Measurements from ENCODE around the gene SINHCAF. TPM values are rescaled to one million over a fixed set of nuclear protein-coding genes. Genes with fewer than 3 reads are reported as not detected.
"Not testable (repeated sequence)": the region's sequence is repeated elsewhere in the genome, so short reads cannot be mapped to it uniquely, and the experiment has no call there.

SINHCAF gene
- total RNA-seq, 1 donor from 2014 or later = 47.6 TPM

DNA sequence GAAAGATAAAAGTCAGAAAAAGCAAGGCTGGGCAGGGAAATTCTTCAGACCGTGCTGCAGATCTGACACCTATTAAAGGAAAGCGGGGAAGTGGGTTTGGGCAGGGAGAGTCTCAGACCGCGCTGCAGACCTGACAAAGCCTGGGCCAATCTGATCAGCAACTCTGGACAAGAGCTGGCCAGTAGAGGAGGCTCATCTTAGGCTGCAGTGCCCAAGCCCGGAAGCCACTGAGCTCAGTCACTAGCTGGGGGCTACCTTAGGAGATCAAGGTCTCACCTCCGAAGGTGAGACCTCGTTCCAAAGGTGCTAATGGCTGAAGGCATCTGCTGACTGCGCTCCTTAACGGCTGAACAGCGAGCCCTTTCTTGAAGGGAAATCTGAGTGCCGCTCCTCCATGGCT, 60.2 kb downstream of the SINHCAF start:
- DNase-seq (ENCODE audit: low read depth in 2 of 2) = no peak

DNA sequence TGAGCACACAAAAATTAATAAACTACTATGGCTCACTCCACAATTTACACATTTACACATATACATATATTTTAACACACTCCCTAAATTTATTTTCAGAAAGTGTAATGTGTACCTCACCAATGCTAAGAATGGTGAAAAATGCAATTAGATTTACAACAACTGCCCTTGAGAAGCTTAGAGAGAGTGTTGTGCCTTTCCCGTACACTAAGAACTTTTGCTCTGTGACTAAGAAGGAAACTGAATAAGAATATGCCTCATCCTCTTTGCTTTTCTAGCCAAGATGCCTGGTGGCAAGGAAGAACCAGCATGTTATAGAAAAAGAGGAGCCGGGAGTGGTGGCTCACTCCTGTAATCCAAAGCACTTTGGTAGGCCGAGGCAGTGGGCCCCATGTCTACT, 62.3 kb downstream of the SINHCAF start:
- DNase-seq (ENCODE audit: low read depth in 2 of 2) = peak in 1 of 2 donors; percentile 63

DNA sequence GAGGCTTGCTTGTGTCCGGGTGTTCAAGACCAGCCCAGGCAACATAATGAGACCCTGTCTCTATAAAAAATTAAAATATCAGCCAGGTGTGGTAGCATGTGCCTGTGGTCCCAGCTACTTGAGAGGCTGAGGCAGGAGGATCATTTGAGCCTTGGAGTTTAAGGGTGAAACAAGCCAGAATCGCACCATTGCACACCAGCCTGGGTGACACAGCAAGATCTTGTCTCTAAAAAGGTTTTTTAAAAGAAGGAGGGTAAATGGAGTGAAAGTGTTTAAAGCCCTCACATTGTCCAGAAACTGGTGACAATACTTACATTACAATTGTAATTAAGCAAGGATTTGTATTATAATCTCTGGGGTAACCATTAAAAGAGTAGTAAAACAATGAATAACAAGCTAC, 64.2 kb downstream of the SINHCAF start:
- DNase-seq (ENCODE audit: low read depth in 2 of 2) = no peak

DNA sequence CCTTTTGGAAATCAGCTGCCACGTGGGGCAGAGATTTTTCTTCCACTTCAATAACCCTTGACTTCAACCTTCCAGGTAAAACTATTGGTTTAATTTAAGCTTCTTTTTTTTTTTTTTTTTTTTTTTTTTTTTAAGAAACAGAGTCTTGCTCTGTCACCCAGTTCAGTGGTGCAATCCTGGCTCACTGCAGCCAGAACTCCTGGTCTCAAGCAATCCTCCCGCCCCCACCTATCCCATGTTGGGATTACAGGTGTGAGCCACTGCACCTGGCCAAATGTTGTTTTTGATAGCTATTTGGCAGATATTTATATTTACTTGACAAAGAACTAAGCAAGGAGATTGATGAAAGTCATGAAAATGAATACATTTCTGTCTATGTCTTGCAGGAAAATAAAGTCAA, 65.1 kb downstream of the SINHCAF start:
- DNase-seq (ENCODE audit: low read depth in 2 of 2) = no peak

GRCh38 chr12:31259136-31259886, 66.6 kb downstream of the SINHCAF start:
- DNase-seq (ENCODE audit: low read depth in 2 of 2) = no peak

DNA sequence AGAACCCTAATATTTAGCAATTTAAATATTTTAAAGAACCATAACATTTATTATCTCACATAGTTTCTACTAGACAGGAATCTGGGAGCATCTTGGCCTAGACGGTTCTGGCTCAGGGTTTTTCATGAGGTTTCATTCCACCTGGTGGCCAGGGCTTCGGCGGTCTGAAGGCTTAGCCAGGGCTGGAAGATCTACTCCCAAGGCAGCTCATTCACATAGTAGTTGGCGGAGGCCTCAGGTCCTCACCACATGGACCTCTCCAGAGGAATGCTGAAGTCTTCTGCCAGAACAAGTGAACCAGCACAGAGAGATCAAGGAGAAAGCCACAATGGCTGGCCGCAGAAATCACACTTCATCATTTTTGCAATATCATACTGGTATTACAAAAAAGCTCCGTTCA, 68.2 kb downstream of the SINHCAF start:
- no peak for DNase-seq (ENCODE audit: low read depth in 2 of 2)

GRCh38 chr12:31251707-31252611, 74.0 kb downstream of the SINHCAF start:
- not testable (repeated sequence) for DNase-seq (ENCODE audit: low read depth in 2 of 2)

GRCh38 chr12:31250179-31250578, 75.8 kb downstream of the SINHCAF start:
- no peak for DNase-seq (ENCODE audit: low read depth in 2 of 2)

DNA sequence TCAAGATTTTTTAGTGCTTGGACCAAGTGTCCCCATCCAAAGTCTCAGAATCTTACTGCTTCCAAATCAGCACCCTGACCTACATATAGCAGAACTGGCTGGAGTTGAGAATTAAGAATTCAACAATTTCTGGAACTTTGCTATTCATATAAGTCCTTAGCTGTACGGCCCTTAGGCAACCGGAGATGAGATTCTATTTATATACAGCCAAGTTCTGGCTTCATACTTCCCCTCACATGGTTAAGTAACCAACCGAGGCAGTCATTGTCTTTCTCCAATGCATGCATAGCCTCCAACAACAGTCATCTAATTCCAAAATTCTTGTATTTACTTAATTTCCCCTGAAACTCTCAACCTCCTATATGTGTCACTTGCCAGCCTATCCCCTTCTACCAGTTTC, 76.6 kb downstream of the SINHCAF start:
- DNase-seq (ENCODE audit: low read depth in 2 of 2) = no peak

DNA sequence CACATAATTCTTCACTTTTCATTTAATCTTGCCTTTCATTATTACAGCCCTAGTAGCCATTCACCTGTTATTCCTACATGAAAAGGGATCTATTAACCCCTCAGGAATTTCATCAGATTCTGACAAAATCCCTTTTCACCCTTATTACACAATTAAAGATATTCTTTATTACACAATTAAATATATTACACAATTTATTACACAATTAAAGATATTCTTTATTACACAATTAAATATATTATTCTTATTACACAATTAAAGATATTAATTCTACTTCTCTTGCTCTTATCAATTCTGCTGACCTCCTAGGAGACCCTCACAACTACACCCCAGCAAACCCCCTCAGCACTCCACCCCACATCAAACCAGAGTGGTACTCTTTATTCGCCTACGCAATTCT, 77.1 kb downstream of the SINHCAF start:
- no peak for DNase-seq (ENCODE audit: low read depth in 2 of 2)

GRCh38 chr12:31248337-31248736, 77.6 kb downstream of the SINHCAF start:
- DNase-seq (ENCODE audit: low read depth in 2 of 2) = no peak

DNA sequence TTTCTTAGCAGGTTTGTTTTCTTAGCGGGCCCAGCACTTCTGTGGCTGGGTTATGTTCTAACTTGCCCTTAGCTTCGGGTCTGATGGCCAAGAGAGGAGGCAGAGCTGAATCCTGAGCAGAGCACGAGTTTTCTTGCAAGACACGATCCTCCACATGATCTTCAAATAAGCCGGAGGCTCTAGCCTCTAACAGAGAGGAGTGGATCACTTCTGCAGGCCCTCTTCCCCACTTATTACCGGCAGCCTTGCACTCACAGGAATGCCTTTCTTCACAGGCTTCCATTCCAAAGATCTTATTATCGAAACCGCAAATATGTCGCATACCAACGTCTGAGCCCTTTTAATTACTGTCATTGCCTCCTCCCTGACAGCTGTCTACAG, 79.5 kb downstream of the SINHCAF start:
- no peak for DNase-seq (ENCODE audit: low read depth in 2 of 2)

- no peak for DNase-seq (ENCODE audit: low read depth in 2 of 2)
Observed at GRCh38 chr12:31245822-31246469, 80.0 kb downstream of the SINHCAF start.

DNA sequence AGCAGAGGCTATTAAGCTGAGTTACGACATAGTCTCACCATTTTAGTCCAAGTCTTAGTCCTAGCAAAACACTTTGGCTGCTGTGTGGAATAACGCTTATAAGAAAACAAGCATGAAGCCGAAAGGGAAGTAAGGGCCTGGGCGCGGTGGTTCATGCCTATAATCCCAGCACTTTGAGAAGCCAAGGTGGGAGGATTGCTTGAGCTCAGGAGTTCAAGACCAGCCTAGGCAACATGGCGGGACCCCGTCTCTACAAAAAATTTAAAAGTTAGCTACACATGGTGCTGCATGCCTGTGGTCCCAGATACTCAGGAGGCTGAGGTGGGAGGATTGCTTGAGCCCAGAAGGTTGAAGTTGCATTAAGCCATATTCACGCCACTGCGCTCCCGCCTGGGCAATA, 83.5 kb downstream of the SINHCAF start:
- DNase-seq (ENCODE audit: low read depth in 2 of 2) = not testable (repeated sequence)

DNA sequence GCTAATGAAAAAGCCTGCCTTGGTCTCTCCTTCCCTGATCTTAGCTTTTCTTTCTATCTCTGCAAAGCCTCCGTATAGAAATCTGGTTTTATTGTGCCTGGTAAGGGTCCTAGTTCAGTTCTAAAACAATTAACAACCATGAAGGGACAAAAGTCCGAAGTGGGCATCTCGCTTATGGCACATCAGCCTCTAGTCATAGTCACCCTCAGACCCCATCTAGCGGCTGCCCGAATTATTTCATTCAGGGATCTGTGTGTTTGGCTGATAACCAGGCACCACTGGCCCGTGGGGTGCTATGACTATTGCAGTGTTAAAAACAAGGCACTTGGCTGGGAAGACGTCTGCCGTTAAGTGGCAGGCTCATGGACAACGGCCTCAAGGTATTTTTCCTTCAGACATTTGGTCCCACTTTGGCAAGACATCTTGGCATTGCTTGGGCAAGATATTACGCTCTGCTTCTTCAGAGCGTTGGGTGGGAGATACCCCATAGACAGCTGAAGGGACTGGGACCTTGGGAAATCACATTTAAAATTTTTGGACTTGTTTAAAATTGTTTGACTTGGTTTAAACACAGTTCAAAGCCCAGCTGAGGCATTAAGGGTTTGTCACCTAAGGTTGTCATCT, 87.1 kb downstream of the SINHCAF start:
- peak; percentile 73 for DNase-seq (ENCODE audit: low read depth in 2 of 2)

GRCh38 chr12:31238333-31238732, 87.6 kb downstream of the SINHCAF start:
- DNase-seq (ENCODE audit: low read depth in 2 of 2) = not testable (repeated sequence)

DNA sequence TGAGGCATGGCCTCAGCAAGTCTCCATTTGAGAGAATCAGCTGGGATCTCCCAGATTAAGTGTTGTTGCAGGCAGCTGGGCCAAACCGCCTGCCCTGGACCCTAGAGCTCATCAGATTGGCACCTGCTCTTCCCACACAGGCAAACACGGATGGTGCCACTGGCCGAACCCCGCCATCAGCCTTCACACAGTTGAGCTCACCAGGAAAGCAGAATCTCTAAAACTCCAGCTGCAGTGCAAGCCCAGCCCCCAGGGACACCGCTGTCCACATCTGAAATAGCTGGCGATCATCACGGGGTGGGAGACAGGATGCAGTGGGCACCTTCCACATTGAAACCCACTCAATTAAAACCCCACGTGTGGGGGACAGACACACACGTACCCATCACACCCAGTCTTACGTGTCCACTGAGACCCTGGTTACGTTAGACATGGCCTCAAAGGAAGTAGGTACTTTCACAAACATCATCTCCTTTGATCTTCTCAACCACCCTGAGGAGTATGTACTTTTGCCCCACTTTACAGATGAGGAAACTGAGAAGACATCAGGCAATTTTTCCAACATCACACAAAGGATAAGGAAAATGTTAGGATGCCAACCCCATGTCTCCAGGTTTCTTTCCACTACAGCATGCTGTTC, 88.8 kb downstream of the SINHCAF start:
- DNase-seq (ENCODE audit: low read depth in 2 of 2) = no peak

DNA sequence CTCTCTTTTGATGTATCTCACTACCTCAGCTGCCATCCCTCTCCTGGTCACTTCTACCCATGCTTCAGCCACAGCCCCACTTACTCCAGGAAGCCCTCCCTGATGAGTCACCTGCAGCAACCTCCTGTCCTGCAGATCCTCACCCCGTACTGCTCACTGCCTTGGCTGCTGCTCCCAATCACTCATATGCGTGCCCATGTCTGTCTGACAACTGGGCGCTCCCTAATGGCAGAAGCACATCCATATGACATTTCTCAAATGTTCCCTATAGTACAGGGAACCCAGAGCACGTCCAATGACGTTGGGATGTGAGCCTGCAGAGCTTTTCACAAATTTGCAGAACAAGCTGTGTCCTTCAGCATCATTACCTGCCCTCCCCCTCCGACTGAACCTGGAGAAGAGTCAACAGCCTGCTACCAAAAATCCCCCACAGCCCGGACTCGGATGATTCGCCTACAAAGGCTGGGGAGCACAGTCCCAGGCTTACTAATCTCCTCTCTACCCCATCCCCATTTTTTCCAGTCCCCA, 90.0 kb downstream of the SINHCAF start:
- DNase-seq (ENCODE audit: low read depth in 2 of 2) = no peak

DNA sequence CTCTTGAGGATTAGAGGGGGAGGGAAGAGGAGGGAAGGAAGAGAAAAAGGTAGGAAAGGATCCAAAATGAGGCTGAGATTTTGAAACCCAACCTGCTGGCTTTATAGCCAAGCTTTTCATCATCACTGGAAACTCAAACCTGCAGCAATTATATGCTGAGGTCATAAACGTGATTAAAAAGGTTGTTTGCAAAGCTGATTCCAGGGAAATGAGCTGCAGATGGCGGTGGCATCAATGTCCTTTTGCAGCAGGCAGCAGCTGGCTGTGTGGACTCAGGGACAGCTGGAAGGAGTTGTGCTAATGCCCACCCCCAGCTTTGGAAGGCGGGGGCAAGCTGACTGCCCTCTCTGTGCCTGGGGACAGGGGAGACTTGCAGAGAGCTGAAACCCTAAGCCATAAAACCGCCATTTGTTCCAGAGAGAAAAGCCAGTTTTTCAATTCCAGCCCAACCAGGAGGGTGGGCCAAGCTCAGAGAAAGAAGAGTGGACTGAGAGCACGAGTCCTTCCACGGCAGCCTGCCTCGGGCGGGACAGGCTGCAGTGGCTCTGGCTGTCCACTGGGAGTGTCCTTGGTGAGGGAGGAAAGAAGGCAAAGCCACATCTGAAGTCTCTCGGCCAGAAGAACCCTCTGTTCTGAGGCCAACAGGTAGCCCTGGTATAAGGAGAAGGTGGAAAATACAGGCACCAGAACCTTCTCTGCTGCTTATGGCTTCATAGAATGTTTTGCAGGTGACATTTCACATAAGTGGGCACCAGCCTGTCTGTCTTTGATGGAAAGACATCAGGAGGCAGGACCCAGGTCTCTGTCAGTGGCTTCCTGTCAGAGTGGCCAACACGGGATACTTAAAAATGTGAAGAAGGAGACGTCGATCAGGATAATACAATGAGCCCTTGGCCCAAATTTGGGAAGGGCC, 90.7 kb downstream of the SINHCAF start:
- DNase-seq (ENCODE audit: low read depth in 2 of 2) = peak; percentile 48 to 56

All from lung microvascular endothelial cell (primary cell).